ENCODE data around the gene PXDN. TPM values are rescaled to one million over a fixed set of nuclear protein-coding genes. Genes with fewer than 3 reads are reported as not detected.

The PXDN gene
- total and polyA plus RNA-seq, 2 donors (not counting 3 experiments of a cell fraction or from before 2014, with no cell fraction given) = 231 to 308 TPM

DNA sequence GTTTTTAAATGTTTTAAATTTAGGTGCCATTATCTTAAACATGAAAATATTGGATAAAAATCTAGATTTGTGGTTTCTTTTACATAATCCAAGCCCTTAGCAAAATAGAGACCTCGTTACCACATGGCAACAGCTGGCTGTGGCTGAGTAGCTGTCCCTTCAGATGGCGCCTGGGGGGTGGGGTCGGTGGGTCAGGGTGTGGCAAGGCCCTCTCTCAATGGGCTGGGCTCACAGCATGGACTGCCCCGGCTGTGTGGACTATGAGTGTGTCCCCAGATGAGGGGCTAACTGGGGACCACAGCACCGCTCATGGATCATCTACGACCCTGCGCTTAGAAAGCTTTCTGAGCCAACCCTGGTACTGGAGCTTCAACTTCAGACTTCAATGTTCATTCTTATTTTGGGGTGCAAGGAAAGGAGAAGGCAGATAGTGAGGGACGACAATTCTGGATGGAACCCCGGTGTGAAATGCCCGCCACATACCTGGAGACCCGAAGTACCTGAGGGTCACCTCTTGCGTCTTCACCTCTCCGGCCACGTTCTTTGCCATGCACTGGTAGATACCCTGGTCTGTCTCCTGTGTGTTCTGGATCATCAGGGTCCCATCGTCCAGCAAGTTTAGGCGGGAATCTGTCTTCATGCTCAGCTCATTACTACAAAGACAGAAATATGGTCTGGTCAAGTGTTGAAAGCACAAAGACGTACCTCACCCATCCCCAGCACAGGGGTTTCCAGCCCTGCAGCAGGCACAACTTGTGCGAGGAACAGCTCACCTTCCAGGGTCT, 71.0 kb downstream of the PXDN start:
- H3K27ac ChIP-seq (ENCODE audit: insufficient read depth, low read depth, low read length) = no peak overlapping the region
- peaks cover 6 to 27% of the 10 kb centered on the region in 2 experiments for H3K36me3 ChIP-seq (ENCODE audit: control insufficient read depth in 2 of 2, extremely low read depth in 1 of 2, insufficient read depth in 2 of 2, low read length in 2 of 2)
- H3K9me3 ChIP-seq (replicated peaks; ENCODE audit: control insufficient read depth, insufficient read depth, low read length) = no peaks in the 10 kb centered on the region
- TF ChIP-seq POLR2A (IDR thresholded peaks at IDR 0.05; ENCODE audit: low read depth, low read length) (no peak), EZH2 (IDR thresholded peaks at IDR 0.05; ENCODE audit: borderline replicate concordance, low read depth, low read length, severe bottlenecking) (no peak), GATA2 (IDR thresholded peaks at IDR 0.05; ENCODE audit: insufficient read depth, insufficient read length, low read depth, low read length) (no peak), MYC (IDR thresholded peaks at IDR 0.05; ENCODE audit: low read depth, low read length) (no peak), FOS (IDR thresholded peaks at IDR 0.05; ENCODE audit: borderline replicate concordance, insufficient read depth, low read length) (no peak), JUN (IDR thresholded peaks at IDR 0.05; ENCODE audit: borderline replicate concordance, insufficient read depth, insufficient read length, low read depth) (no peak), POLR2AphosphoS5 (IDR thresholded peaks at IDR 0.05; ENCODE audit: insufficient read depth, low read depth, low read length) (no peak)
- TF ChIP-seq, protein P1, sequence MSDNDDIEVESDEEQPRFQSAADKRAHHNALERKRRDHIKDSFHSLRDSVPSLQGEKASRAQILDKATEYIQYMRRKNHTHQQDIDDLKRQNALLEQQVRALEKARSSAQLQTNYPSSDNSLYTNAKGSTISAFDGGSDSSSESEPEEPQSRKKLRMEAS (IDR thresholded peaks at IDR 0.05; ENCODE audit: insufficient read depth, insufficient read length) = no peak
- TF ChIP-seq, protein P2, sequence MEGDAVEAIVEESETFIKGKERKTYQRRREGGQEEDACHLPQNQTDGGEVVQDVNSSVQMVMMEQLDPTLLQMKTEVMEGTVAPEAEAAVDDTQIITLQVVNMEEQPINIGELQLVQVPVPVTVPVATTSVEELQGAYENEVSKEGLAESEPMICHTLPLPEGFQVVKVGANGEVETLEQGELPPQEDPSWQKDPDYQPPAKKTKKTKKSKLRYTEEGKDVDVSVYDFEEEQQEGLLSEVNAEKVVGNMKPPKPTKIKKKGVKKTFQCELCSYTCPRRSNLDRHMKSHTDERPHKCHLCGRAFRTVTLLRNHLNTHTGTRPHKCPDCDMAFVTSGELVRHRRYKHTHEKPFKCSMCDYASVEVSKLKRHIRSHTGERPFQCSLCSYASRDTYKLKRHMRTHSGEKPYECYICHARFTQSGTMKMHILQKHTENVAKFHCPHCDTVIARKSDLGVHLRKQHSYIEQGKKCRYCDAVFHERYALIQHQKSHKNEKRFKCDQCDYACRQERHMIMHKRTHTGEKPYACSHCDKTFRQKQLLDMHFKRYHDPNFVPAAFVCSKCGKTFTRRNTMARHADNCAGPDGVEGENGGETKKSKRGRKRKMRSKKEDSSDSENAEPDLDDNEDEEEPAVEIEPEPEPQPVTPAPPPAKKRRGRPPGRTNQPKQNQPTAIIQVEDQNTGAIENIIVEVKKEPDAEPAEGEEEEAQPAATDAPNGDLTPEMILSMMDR (IDR thresholded peaks at IDR 0.05; ENCODE audit: extremely low read depth in 1 of 2, insufficient read depth in 1 of 2, low read depth in 1 of 2, low read length in 2 of 2) = no peak
- H3K9ac ChIP-seq (replicated peaks; ENCODE audit: extremely low read depth, insufficient read depth, low read length) = no peak overlapping the region
- DNase-seq (ENCODE audit: low read depth, low spot score) = no peak
- no peak for FAIRE-seq
- no peaks in the 10 kb centered on the region for H3K4me1 ChIP-seq (ENCODE audit: control insufficient read depth, extremely low read depth, insufficient read depth, low read length)
- no peak overlapping the region for H3K4me3 ChIP-seq (replicated peaks in 1 of 3; ENCODE audit: insufficient read depth in 1 of 3, low read depth in 1 of 3, low read length in 3 of 3)
- H3K27me3 ChIP-seq (ENCODE audit: control insufficient read depth in 2 of 2, insufficient read depth in 2 of 2, low read length in 2 of 2) = no peaks in the 10 kb centered on the region
- no TSS peak for BruUV-seq (replicated peaks)
- H3K4me2 ChIP-seq (ENCODE audit: insufficient read depth, low read length) = no peak overlapping the region
- no peaks in the 10 kb centered on the region for H4K20me1 ChIP-seq (replicated peaks; ENCODE audit: control insufficient read depth, extremely low read depth, insufficient read depth, low read length)
- intact Hi-C loops (cut with micrococcal nuclease) = no loop called here
- dilution Hi-C loops (cut with MboI; ENCODE audit: extremely low pct_ligation_motif_present, low sequenced_read_pairs) = no loop called here
- no peak overlapping the region for H2AFZ ChIP-seq (ENCODE audit: low read depth, low read length)
- ChIA-PET POLR2A (no interaction called here), CTCF (interaction anchor here (1.0 to 2.0 kb wide), 3 partner anchors 9 to 77 kb away, joined by 4 read pairs; no protein-coding TSS in a partner anchor)
- H3K9me1 ChIP-seq (replicated peaks; ENCODE audit: control insufficient read depth, extremely low read depth, insufficient read depth, low read length) = no peaks in the 10 kb centered on the region
- no peaks in the 10 kb centered on the region for H3K79me2 ChIP-seq (ENCODE audit: control insufficient read depth, insufficient read depth, low read length)
